Kidney glomerular epithelial cell (primary cell): Measurements from ENCODE around the gene ABR.
"Not testable (repeated sequence)": the region's sequence is repeated elsewhere in the genome, so short reads cannot be mapped to it uniquely, and the experiment has no call there.

ENCODE experiments used
- DNase-seq: peaks from one replicate; lab custom pipeline; 2025; lab: John Stamatoyannopoulos, UW

Gene ABR

DNA sequence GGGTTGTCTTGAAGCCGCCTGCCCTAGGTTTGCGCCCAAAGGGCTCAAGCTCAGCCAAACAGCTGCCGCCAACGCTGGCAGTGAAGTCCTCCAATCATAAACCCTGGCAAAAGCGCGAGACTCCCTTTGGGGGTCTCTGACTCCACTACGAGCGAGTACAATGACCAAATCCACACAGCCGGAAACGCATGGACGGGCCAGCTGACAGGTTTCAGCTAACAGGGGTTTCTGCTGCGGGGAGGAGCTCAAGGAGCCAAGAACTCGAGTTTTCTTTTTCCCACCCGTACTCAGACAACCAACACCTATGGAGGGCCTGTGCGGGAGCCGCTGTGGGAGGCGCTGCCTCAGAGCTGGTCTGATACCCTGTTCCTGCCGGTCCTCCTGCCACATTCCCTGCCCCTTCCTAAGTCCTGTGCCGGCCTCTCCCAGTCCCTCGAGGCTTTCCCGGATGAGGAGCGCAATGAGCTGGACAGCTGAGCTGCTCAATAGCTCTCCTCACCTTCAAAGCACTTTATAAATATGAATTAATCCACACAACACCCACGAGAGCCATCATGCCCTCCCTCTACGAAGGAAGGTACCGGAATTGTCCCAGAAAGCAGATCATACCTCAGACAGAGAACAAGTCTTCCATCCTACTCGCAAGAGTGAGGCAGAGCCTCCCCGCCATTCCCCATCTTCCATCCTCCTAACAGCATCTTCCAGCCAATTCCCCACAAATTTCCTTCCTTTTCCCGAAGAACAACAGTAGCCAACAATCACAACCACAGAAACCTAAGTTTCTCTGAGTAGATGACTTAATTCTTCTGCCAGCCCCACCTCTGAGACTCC, 6.1 kb downstream of the ABR start:
- no peak for DNase-seq

DNA sequence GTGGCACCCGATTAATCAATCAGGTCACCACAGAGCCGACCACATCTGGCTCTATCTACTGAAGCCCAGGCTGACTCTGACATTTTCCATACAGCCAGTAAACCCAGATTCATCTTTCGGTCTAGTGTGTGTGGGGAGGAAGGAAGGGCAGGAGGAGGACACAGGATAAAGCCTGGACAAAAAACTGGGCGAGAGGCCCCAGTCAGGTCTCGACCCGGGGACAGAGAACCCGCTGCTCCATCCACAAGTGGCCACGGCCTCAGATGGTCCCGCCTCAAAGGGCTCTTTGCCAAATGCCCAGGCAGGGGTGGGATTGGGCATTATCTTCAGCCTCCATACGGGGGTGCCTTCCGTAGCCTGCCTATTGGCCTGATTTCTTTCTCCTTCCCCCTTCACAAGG, 7.8 kb downstream of the ABR start:
- DNase-seq, result no peak

DNA sequence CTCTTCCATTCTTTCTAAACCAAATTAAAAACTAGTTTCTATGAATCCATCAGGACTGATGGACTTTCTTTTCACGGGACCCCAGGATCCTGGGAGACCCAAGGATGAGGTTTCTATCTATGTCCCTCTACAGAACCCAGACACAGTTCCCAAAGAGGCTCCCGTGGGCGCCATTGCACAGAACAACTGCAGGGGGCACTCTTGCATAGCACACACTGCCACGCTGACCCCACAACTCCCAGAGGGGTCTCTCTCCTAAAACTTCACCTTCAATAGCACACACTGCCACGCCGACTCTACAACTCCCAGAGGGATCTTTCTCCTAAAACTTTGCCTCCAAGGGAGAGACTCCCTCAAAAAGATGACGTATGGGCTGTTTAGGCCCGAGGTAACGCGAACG, 9.0 kb downstream of the ABR start:
- no peak for DNase-seq

DNA sequence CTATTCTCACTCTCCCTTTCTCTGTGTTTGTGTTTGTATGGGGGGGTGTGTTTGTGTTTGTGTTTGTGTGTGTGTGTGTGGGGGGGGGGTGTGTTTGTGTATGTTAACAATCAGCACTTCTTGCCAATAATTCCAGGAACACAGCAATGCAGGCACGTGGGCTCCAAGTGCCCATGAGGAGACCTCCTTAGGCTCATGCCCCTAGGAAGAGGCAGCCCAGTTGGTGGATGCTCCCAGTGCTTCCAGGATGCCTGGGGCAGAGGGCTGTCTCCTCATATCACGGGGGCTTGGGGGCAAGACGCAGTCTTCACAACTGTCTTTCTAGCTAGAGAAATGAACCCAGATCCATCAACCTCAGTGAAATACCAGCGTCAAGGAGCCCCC, 9.9 kb downstream of the ABR start:
- DNase-seq, result no peak

DNA sequence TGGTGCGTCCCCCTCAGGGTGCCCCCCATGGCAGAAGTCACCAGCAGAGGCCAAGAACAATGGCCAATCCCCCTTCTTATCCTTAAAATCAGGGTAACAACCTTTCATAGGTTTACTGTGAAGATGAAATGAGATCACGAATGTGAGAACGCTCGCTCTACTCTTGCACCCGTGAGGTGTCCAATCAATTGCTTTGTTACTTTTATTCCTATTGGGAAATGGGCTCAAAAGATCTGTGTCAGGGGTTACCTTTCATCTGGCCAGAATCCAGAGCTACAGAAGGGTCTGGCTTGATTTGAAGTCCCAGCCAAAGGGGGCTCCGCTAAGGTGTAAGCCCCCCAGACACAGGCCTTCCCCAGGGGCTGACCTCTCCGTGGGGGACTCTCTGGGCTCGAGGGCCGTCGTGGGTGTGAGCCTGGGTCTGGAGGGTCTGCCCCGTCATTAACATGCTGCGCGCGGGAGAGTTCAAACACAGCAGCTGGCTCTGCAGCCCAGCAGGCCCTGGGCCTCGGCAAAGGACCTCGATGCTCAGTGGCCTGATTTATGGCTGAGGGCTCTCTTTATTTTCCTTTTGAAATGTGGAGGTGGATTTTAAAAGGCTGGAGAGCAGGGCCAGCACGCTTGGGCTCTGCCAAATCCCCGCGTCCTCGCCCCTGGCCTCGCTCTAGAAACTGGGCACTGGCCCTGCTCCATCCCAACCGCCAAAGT, 10.4 kb downstream of the ABR start:
- no peak for DNase-seq

DNA sequence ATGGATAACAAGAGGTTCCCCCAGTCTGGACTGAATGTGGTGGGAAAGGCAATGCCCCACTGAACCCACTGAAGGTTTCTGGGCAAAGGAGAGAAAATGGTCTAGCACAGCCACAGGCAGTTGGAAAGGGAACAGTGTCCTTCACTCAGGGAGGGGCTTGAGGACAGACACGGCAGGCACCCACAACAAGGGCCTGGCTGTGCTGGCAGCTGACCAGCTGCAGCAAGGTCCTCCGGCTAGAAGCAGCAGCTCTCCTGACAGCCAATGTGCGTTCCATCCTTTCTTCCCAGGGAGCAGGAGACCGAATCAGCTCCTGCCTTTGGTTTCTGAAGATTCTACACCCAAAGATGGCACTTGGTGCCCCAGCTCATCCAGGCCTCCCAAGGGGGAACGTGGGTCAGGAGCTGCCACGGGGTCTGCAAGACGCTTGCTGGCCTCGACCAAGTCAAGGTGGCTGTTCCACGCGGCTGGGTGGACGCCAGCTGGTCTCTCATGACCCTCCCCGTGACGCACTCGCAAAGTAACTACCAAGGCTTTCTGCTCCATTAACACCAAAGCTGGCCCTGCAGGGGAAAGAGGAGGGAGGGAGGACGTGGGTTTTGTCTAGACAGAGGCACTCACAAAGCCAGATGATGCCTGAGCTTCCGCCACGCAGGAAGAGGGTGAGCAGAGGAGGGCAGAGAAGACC, 11.1 kb downstream of the ABR start:
- no peak for DNase-seq

DNA sequence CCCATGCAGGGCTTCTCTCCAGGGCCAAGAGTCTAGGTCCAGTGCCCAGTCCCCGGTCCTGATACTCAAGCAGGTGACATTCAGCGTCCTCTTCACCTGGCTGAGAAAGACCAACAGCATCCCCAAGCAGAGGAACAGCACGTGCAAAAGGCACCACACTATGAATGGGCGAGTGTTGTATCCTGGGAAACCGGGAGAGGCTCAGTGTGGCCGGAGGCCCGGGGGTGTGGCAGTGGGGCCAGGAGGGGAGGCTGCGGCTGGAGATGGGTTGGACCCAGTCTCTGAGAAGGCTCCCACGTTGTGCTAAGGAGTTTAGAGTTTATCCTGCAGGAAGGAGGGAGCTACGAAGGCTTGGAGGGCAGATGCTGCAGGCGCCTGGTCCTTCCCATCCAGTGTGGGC, 13.5 kb downstream of the ABR start:
- DNase-seq, result no peak

DNA sequence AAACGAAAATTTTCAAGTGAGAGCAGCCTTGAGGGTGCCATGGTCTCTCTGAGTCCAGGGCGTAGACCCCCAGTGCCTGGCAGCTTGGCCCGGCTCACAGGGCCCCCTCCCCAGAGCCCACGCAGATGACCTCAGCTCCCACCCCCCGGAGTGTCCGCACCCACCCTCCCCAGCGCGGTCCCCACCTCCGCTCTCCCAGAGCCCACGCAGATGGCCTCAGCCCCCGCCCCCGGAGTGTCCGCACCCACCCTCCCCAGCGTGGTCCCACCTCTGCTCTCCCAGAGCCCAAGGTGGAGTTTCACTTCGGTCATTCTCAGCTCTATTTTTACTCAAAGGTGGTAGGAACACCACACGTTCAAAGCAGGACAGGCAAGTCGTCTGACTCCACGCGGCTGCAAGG, 13.9 kb downstream of the ABR start:
- DNase-seq, result no peak

DNA sequence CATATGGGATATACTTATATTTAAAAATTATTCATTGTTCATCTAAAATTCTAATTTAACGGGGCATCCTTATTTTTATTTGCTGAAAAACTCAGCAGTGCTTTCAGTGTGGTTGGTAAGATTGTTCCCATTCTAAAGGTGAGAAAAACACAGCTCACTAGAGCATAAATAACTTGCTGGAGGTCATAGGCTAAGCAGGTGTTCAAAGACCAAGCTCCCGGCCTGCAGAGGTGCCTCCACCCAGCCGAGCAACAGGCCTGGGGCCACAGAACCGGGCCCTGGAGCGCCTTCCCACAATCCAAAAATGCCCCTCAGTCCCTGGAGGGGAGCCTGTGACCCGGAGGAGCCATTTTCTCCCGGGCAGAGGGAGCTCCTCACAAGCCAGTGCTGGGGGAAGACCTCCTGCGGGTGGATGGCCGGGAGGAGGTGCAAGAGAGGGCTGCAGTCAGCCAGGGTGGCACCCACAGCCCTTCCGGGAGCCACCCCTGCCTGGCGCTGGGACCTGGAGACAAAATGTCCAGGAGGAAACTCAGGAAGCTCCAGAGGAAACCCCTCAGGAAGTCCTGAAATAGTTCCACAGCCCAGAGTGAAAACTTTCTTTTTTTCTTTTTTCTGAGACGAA, 14.7 kb downstream of the ABR start:
- DNase-seq, result no peak

DNA sequence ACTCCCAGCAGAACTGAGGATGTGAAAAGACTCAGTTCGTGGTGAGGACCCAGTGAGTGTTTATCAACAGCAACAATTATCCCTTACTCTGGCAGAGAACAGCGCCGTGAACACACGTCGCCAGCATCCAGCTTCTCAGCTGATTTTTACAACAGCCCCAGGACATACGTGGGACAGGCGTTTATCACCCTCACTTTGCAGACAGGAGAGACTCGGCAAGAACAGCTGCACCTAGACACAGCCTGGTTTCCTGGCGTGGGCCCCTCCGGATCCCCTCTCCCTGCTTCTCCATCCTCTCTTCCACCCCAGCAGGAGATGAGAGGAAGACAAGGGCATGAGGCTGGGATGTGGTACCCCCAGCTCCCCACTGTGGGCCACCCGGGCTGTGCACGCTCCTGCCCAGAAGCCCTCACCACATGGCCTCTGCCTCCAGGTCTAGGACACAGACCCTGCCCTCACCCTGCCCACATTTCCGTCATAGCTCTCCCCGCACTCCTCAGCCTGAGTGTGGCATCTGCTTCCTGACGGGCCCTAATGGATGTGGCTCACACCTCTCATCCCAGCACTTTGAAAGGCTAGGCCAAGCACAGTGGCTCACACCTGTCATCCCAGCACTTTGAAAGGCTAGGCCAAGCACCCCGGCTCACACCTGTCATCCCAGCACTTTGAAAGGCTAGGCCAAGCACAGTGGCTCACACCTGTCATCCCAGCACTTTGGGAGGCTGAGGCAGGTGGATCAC, 17.5 kb downstream of the ABR start:
- DNase-seq, result no peak

DNA sequence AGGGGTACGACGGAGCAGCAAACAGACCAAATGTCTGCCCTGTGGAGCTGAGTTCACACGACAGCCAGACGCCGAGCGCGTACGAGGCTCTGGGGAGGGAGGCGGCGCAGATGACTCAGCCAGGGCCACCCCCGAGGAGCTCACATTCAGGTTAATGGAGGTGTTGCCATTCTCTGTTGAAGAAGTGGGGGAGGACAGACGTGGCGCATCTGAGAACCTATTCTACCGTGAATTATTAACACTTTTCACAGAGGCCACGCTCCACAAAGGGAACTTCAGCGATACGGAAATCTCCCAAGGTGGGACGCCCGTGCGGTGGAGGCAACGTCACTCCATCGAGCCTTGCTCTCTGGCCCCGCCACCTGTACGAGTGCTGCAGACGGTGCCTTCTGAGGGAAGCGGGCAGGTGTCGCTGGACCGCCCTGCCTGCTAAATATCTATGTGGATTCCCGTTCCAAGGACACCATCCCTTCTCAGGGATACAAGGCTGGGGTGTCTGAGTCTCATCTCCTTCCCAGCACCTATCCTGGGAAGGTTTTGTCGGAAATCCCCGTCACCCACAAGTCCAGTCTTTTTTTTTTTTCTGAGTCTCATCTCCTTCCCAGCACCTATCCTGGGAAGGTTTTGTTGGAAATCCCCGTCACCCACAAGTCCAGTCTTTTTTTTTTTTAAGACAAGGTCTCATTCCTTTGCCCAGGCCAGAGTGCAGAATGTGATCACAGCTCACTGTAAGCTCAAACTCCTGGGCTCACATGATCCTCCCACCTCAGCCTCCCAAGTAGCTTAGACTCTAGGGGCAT, 19.0 kb downstream of the ABR start:
- DNase-seq, result peak; percentile 85

DNA sequence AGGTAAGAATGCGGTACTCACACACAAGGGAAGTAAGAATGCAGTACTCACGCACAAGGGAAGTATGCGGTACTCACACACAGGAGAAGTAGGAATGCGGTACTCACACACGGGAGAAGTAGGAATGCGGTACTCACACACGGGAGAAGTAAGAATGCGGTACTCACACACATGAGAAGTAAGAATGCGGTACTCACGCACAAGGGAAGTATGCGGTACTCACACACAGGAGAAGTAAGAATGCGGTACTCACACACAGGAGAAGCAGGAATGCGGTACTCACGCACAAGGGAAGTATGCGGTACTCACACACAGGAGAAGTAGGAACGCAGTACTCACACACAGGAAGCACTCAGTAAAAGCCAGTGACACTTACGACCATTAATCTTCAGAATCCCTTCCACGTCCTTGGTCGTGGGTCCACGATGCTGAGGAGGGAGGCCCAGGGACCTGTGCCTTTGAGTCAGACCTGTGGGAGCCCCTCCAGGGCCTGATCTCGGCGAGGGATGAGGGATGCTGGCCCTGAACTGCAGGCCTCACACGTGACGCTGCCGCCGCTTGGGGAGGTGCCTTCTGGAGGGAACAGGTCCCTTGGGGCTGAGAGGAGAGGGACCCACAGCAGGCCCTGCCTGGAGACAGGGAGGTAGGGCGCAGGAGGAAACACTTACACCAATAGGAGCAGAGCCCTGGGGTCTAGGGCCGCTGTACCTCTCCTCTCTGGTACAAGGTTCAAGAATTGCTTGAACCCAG, 20.2 kb downstream of the ABR start:
- no peak for DNase-seq

DNA sequence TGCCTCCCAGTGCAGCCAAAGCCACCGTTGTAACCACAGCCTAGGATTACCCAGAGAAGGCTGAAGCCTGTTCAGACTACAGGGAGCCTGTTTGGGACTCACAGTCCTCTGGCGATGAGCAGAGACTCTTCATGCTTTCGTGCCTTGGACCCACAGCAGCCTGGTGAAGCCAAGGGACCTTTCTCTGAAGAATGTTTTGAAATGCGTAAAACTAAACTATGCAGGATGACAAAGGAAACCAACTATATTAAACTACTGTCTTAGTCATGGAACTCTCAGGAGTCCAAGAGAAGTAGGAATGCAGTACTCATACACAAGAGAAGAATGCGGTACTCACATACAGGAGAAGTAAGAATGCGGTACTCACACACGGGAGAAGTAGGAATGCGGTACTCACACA, 20.9 kb downstream of the ABR start:
- peak; percentile 65 for DNase-seq

DNA sequence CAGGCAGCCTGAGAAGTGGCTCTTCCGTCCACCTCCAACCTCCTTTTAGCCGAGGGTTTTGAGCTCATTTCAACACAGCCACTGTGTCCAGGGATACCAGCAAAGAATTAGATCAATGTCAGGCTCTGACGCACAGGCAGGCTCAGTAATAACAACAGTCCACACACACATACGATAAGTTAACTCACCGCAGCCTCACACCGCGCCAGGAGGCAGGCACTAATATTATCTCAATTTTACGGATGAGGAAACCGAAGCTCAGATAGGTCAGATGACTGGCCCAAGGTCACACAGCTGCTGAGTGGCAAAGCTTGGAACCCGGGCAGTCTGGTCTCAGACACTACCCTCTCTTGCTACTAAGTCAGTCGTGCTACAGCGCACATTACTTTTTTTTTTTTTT, 22.9 kb downstream of the ABR start:
- peak; percentile 60 for DNase-seq

DNA sequence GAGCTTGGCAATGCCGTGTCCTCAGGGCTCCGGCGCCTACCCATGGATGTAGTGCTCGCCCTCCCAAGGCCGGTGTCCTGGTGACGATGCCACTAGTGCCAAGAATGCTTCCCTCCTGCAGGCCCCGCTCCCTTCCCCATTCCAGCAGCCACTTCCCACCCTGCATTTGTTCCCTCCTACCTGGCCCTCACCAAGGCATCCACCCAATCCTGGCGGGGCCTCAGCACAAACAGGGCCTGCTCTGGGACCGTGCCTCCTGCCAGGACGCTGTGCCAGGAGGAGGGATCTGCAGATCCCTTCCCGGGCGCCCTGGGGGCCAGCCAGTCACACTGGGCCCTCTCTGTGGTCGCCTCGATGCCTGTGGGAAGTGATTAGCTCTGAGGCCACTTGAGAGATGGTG, 25.1 kb downstream of the ABR start:
- DNase-seq, result no peak

DNA sequence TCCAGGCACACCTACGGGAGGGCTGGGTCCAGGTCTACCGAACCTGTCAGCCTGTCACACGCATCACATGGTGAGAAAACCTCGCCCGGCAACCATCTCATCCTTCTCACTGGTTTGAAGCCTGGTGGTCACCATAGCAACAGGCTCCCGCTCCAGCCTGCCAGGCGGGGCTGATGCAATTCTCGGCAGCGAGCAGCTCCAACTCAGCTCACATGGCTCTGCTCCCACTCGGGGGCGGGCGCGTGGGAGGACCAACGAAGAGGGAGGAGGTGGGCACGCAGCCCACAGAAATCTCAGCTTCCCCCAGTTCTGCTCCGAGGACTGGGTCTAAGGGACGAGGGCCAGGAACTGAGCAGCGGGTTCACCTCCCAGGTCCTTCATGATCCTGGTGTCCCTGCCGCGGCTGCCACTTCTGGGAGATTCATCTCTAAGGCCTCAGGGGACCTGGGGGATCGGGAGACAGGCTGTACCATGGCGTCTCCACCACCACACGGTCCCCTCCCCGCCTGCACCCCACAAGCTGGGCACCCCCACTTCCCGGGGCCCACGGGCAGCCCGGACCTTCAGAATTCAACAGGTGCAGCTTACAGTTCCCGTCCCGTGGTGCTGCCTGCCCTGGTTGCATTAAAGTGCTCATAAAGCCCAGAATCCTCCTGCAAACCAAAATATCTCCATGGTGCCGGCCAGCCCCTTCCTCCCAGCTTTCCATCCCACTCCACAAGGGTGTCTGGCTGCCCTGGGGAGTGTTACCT, 25.8 kb downstream of the ABR start:
- DNase-seq, result peak; percentile 25

DNA sequence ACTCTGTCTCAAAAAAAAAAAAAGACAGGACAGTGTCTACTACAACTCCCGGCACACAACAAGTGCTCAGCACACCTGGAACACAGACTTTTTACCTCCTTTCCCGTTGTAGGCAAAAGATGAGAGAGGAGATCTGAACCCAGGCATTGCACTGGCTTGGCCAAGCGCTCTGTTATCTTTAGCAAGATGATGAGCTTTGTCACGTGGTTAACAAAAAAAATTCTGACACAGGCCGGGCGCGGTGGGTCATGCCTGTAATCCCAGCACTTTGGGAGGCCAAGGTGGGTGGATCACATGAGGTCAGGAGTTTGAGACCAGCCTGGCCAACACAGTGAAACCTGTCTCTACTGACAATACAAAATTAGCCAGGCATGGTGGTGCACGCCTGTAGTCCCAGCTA, 27.2 kb downstream of the ABR start:
- DNase-seq, result not testable (repeated sequence)

DNA sequence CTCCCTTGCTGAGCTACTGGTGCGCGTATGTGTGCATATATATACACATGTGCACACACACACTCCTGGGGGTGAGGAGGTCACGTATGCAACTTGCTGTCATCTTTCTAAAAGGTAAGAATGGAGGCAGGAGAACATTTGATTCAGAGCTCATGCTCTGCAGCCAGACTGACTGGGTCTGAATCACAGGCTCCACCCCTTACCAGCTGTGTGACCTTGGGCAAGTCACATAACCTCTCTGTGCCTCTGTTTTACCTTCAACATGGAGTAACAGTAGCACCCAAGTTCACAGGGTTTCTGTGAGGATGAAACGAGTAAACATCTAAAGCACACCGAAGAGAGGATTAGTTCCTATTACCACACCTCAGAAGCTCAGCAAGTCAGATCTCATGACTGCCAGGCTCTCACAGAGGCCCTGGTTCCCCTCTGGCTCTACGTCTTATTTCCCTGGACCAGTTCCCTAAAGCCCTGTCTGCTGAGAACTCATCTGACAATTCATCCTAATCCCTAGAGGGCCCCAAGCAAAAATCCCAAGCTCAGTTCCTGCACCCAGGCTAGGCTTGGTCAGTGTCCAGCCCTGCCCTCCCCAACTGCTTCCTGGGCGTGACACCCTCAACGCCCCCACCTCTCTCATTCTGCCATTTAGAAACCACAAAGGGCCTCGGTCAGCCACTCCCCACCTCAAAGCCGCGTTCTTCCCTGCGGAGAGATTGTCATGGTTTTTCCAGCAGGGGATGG, 28.7 kb downstream of the ABR start:
- no peak for DNase-seq

DNA sequence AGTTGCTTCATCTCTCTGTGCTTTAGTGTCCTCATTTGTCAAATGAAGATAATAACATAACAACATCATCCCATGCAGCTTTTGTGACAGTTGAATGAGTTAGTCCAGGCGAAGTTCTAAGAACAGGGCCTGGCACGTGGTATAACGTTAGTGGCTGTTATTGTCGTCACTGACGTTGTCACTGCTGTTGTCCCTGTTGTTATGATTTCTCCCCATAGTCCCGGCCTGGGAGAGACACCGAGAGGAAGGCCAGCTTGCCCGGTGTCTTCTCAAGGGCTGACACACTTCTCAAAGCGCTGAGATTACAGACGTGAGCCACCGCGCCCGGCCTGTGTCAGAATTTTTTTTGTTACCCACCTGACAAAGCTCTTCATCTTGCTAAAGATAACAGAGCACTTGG, 29.9 kb downstream of the ABR start:
- DNase-seq, result no peak
